Neutrophil (primary cell): ENCODE results near the gene LAMA5.
"Not testable (repeated sequence)": the region's sequence is repeated elsewhere in the genome, so short reads cannot be mapped to it uniquely, and the experiment has no call there.

ENCODE experiments used
- H3K27ac ChIP-seq: fragments of 200-600 bp; sonication (generic); 2 replicates; pipeline ENCODE4 v1.5.1; 2016; ENCODE audit warnings: mild to moderate bottlenecking, moderate library complexity
- H3K27me3 ChIP-seq: fragments of 200-600 bp; sonication (generic); 2 replicates; pipeline ENCODE4 v1.6.0; 2016; ENCODE audit warnings: mild to moderate bottlenecking
- H3K36me3 ChIP-seq: fragments of 200-600 bp; sonication (generic); 2 replicates; pipeline ENCODE4 v1.5.1; 2017
- H3K4me1 ChIP-seq, 2 experiments: fragments of 200-600 bp in 1 of 2; sonication (generic) in 1 of 2; 1 replicate in 1 of 2; 2 replicates in 1 of 2; pipeline versions ENCODE4 v1.5.1 to v1.6.1; 2013 to 2016; ENCODE audit warnings: low read depth in 1 of 2, low read length in 1 of 2, mild to moderate bottlenecking in 1 of 2, moderate library complexity in 1 of 2; ENCODE audit not compliant: control insufficient read depth in 1 of 2, insufficient read depth in 1 of 2
- H3K4me3 ChIP-seq, 2 experiments: fragments of 200-600 bp in 1 of 2; sonication (generic) in 1 of 2; 1 replicate in 1 of 2; 2 replicates in 1 of 2; pipeline ENCODE4 v1.5.1; 2013 to 2016; ENCODE audit warnings: low read depth in 1 of 2, low read length in 1 of 2, mild to moderate bottlenecking in 1 of 2, moderate library complexity in 1 of 2
- H3K9me3 ChIP-seq: fragments of 200-600 bp; sonication (generic); 2 replicates; pipeline ENCODE4 v1.5.1; 2016
- CTCF ChIP-seq: fragments of 200-600 bp; sonication (generic); IDR thresholded peaks from 2 replicates; pipeline ENCODE4 v1.5.1; 2016; ENCODE audit warnings: antibody characterized with exemption

Gene LAMA5

GRCh38 chr20:62376112-62377063 lies 9.3 kb upstream of the LAMA5 start:
- Histone ChIP-seq H3K4me1 (no peaks in the 10 kb centered on the region), H3K4me3 (no peak overlapping the region), H3K36me3 (no peaks in the 10 kb centered on the region), H3K27ac (no peak overlapping the region), H3K27me3 (peaks cover 31% of the 10 kb centered on the region), H3K9me3 (no peaks in the 10 kb centered on the region)
- TF ChIP-seq CTCF: no peak

- no peak for TF ChIP-seq CTCF
- Histone ChIP-seq H3K4me3 (no peak overlapping the region), H3K27me3 (peaks cover 49% of the 10 kb centered on the region), H3K36me3 (no peaks in the 10 kb centered on the region), H3K27ac (no peak overlapping the region), H3K4me1 (no peaks in the 10 kb centered on the region), H3K9me3 (no peaks in the 10 kb centered on the region)
Measured at GRCh38 chr20:62374331-62375152, 7.4 kb upstream of the LAMA5 start.

- not testable (repeated sequence) for H3K4me1 ChIP-seq, H3K27ac ChIP-seq
Measured at GRCh38 chr20:62373631-62374179, 6.6 kb upstream of the LAMA5 start.

GRCh38 chr20:62372042-62372993 lies 5.2 kb upstream of the LAMA5 start:
- no peak overlapping the region for H3K27ac ChIP-seq
- peaks cover 4 to 9% of the 10 kb centered on the region in 2 experiments for H3K4me1 ChIP-seq
- peaks cover 71% of the 10 kb centered on the region for H3K27me3 ChIP-seq
- no peak overlapping the region for H3K4me3 ChIP-seq
- no peaks in the 10 kb centered on the region for H3K9me3 ChIP-seq
- TF ChIP-seq CTCF: no peak
- H3K36me3 ChIP-seq: no peaks in the 10 kb centered on the region

More at GRCh38 chr20:62373631-62374179, 6.6 kb upstream of the LAMA5 start:
- H3K36me3 ChIP-seq, H3K4me3 ChIP-seq, H3K9me3 ChIP-seq: not testable (repeated sequence)
- peaks cover 58% of the 10 kb centered on the region for H3K27me3 ChIP-seq

- Histone ChIP-seq H3K4me1 (peaks cover 5 to 14% of the 10 kb centered on the region in 2 experiments), H3K9me3 (no peaks in the 10 kb centered on the region), H3K4me3 (no peak overlapping the region), H3K27ac (no peak overlapping the region), H3K27me3 (peaks cover 78% of the 10 kb centered on the region), H3K36me3 (no peaks in the 10 kb centered on the region)
- TF ChIP-seq CTCF: no peak
Measured at GRCh38 chr20:62371588-62372041, 4.5 kb upstream of the LAMA5 start.
